IMR-90 (cell line): ENCODE data around the gene CELA2B. TPM values are rescaled to one million over a fixed set of nuclear protein-coding genes. Genes with fewer than 3 reads are reported as not detected.

Experiments
- CHD1 ChIP-seq: IDR thresholded peaks from 2 replicates; pipeline ENCODE4 v1.6.1; 2012; ENCODE audit warnings: low read depth, low read length, improper control_type of control experiment
- MAFK ChIP-seq: IDR thresholded peaks from 2 replicates; pipeline ENCODE4 v1.6.1; 2012; ENCODE audit warnings: low read depth, low read length, improper control_type of control experiment
- SMC3 ChIP-seq: fragments of 150-350 bp; IDR thresholded peaks from 2 replicates; pipeline ENCODE4 v1.6.1; 2016; ENCODE audit warnings: low read depth, mild to moderate bottlenecking, antibody characterized with exemption, low read length, moderate library complexity
- polyA plus RNA-seq, 3 experiments: library from polyadenylated mRNA; depleted of rRNA; stranded (reverse); fragments of >200 nt; gene quantifications; 2 replicates each; pipeline ENCODE4 v1.2.3, GENCODE V29; 2012; ENCODE audit warnings: low replicate concordance in 1 of 3
- total RNA-seq: library from RNA; depleted of rRNA; stranded (reverse); fragments of >200 nt; gene quantifications from 2 replicates; pipeline ENCODE4 v1.2.3, GENCODE V29; 2012

The CELA2B gene
- total and polyA plus RNA-seq, 2 of the 4 experiments (the other 2 are of a cell fraction): not detected

- TF ChIP-seq SMC3 (no peak), CHD1 (no peak), MAFK (no peak)
Observed at GRCh38 chr1:15500184-15501178, 24.6 kb downstream of the CELA2B start (continued).
